C4-2B (cell line): ENCODE measurements around the gene TRMT2A.

Source experiments
- H3K27ac ChIP-seq: fragments of 450-650 bp; 2 replicates; pipeline ENCODE4 v1.5.1; 2017
- ZFX ChIP-seq: fragments of 450-650 bp; IDR thresholded peaks from 2 replicates; pipeline ENCODE4 v1.6.1; 2017
- TF ChIP-seq, protein P1 (sequence below): fragments of 450-650 bp; conservative IDR thresholded peaks from 2 replicates; pipeline ENCODE4 v1.5.1; 2017; ENCODE audit warnings: mild to moderate bottlenecking

TRMT2A gene

GRCh38 chr22:20095521-20095920, 21.5 kb downstream of the TRMT2A start:
- no peak overlapping the region for H3K27ac ChIP-seq
- no peak for TF ChIP-seq ZFX
- TF ChIP-seq, protein P1, sequence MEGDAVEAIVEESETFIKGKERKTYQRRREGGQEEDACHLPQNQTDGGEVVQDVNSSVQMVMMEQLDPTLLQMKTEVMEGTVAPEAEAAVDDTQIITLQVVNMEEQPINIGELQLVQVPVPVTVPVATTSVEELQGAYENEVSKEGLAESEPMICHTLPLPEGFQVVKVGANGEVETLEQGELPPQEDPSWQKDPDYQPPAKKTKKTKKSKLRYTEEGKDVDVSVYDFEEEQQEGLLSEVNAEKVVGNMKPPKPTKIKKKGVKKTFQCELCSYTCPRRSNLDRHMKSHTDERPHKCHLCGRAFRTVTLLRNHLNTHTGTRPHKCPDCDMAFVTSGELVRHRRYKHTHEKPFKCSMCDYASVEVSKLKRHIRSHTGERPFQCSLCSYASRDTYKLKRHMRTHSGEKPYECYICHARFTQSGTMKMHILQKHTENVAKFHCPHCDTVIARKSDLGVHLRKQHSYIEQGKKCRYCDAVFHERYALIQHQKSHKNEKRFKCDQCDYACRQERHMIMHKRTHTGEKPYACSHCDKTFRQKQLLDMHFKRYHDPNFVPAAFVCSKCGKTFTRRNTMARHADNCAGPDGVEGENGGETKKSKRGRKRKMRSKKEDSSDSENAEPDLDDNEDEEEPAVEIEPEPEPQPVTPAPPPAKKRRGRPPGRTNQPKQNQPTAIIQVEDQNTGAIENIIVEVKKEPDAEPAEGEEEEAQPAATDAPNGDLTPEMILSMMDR, result no peak

GRCh38 chr22:20094197-20094807, 22.7 kb downstream of the TRMT2A start:
- TF ChIP-seq, protein P1, result no peak
- H3K27ac ChIP-seq, result no peak overlapping the region

GRCh38 chr22:20093418-20094196, 23.4 kb downstream of the TRMT2A start:
- H3K27ac ChIP-seq, result no peak overlapping the region
- TF ChIP-seq, protein P1, result no peak
- no peak for TF ChIP-seq ZFX

- H3K27ac ChIP-seq, result no peak overlapping the region
- no peak for TF ChIP-seq ZFX
- TF ChIP-seq, protein P1, result no peak
These were observed 24.6 kb downstream of the TRMT2A start for GRCh38 chr22:20092477-20092854.

GRCh38 chr22:20091690-20092476, 25.1 kb downstream of the TRMT2A start:
- no peak overlapping the region for H3K27ac ChIP-seq
- no peak for TF ChIP-seq ZFX
- TF ChIP-seq, protein P1, result no peak

DNA sequence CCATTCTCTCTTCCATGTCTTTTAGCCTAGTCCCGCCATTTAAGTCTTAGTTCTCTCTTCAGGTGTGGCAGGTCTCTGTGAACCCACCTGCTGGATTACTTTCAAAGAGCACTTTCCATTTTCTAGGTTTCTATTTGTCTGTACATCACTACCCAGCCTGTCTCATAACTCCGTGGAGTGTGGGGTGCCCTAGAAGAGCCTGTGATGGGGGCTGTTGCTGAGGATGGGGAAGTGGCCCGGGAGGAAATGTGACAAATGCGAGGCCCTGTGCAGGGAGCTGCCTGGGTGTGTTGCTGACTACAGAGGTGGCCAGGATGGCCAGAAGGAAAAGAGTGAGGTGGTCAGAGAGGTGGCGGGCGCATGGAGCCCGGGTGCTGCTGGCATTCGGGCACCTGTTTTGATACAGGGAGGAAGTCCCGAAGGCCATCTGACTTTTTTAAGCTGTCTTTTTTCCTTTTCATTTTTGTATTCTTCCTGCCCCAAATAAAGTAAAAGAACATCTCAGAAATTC, 26.2 kb downstream of the TRMT2A start:
- no peak overlapping the region for H3K27ac ChIP-seq
- no peak for TF ChIP-seq ZFX
- TF ChIP-seq, protein P1, result no peak
